GM18909 (cell line): ENCODE results near the gene TEAD1.

Source experiments
- ATAC-seq: cut with Tn5 transposase; IDR thresholded peaks from one replicate; pipeline ENCODE4 v1.9.1; 2021; ENCODE audit warnings: mild to moderate bottlenecking; ENCODE audit not compliant: unreplicated experiment, poor library complexity

TEAD1 gene

GRCh38 chr11:12880327-12880726, 206.1 kb downstream of the TEAD1 start:
- no peak for ATAC-seq

GRCh38 chr11:12882670-12883069, 208.4 kb downstream of the TEAD1 start:
- ATAC-seq = no peak

GRCh38 chr11:12884751-12885318, 210.6 kb downstream of the TEAD1 start:
- no peak for ATAC-seq

GRCh38 chr11:12885717-12886239, 211.6 kb downstream of the TEAD1 start:
- no peak for ATAC-seq

- ATAC-seq = no peak
Measured at GRCh38 chr11:12886508-12886907, 212.3 kb downstream of the TEAD1 start.

- ATAC-seq = peak; percentile 65
Measured at GRCh38 chr11:12888525-12889158, 214.4 kb downstream of the TEAD1 start.

- no peak for ATAC-seq
Measured at GRCh38 chr11:12889243-12889642, 215.0 kb downstream of the TEAD1 start.

GRCh38 chr11:12890476-12890875, 216.3 kb downstream of the TEAD1 start:
- ATAC-seq = no peak

- ATAC-seq = no peak
Measured at GRCh38 chr11:12893787-12894672, 219.8 kb downstream of the TEAD1 start.

GRCh38 chr11:12897390-12897789, 223.2 kb downstream of the TEAD1 start:
- no peak for ATAC-seq

- ATAC-seq = no peak
Measured at GRCh38 chr11:12897867-12898266, 223.6 kb downstream of the TEAD1 start.

GRCh38 chr11:12900496-12900895, 226.3 kb downstream of the TEAD1 start:
- no peak for ATAC-seq

GRCh38 chr11:12901272-12901671, 227.1 kb downstream of the TEAD1 start:
- peak; percentile 44 for ATAC-seq

- ATAC-seq = no peak
Measured at GRCh38 chr11:12901874-12902481, 227.8 kb downstream of the TEAD1 start.

- ATAC-seq = no peak
Measured at GRCh38 chr11:12902791-12903486, 228.7 kb downstream of the TEAD1 start.

GRCh38 chr11:12905435-12905834, 231.2 kb downstream of the TEAD1 start:
- ATAC-seq = no peak

GRCh38 chr11:12906501-12906900, 232.3 kb downstream of the TEAD1 start:
- ATAC-seq = no peak

- no peak for ATAC-seq
Measured at GRCh38 chr11:12909879-12910278, 235.7 kb downstream of the TEAD1 start.

GRCh38 chr11:12914400-12914912, 240.2 kb downstream of the TEAD1 start:
- ATAC-seq = no peak

GRCh38 chr11:12915093-12915492, 240.9 kb downstream of the TEAD1 start:
- ATAC-seq = no peak
